Left forelimb (tissue), 1 donor: ENCODE results near the gene CPB2.
A peak's percentile ranks its signal among the peaks of the same experiment; 100 is the strongest.

Experiments
- DNase-seq: peaks from one replicate; pipeline ENCODE4 v3.0.0-alpha.2; 2018; ENCODE audit warnings: low spot score

CPB2 gene

GRCh38 chr13:46097015-46097414 is 7.8 kb downstream of the CPB2 start:
- DNase-seq = no peak

GRCh38 chr13:46094478-46094877 is 10.4 kb downstream of the CPB2 start:
- DNase-seq = no peak

- no peak for DNase-seq
Measured at GRCh38 chr13:46088821-46089562, 15.8 kb downstream of the CPB2 start.

- no peak for DNase-seq
Measured at GRCh38 chr13:46087481-46087880, 17.4 kb downstream of the CPB2 start.

- DNase-seq = no peak
Measured at GRCh38 chr13:46086985-46087384, 17.8 kb downstream of the CPB2 start.

GRCh38 chr13:46086421-46086922 is 18.4 kb downstream of the CPB2 start:
- no peak for DNase-seq

- no peak for DNase-seq
Measured at GRCh38 chr13:46085737-46086136, 19.1 kb downstream of the CPB2 start.

- DNase-seq = no peak
Measured at GRCh38 chr13:46082324-46082723, 22.5 kb downstream of the CPB2 start.

GRCh38 chr13:46079770-46080169 is 25.1 kb downstream of the CPB2 start:
- DNase-seq = no peak

- no peak for DNase-seq
Measured at GRCh38 chr13:46077265-46077664, 27.6 kb downstream of the CPB2 start.

GRCh38 chr13:46076827-46077226 is 28.0 kb downstream of the CPB2 start:
- DNase-seq = no peak

- no peak for DNase-seq
Measured at GRCh38 chr13:46075811-46076210, 29.0 kb downstream of the CPB2 start.

GRCh38 chr13:46071590-46072249 is 33.1 kb downstream of the CPB2 start:
- no peak for DNase-seq

- no peak for DNase-seq
Measured at GRCh38 chr13:46063292-46063691, 41.5 kb downstream of the CPB2 start.

GRCh38 chr13:46062185-46062584 is 42.6 kb downstream of the CPB2 start:
- DNase-seq = no peak

- DNase-seq = no peak
Measured at GRCh38 chr13:46059405-46059804, 45.4 kb downstream of the CPB2 start.

GRCh38 chr13:46058268-46058667 is 46.6 kb downstream of the CPB2 start:
- DNase-seq = no peak

- no peak for DNase-seq
Measured at GRCh38 chr13:46057256-46058015, 47.4 kb downstream of the CPB2 start.

- no peak for DNase-seq
Measured at GRCh38 chr13:46053162-46054012, 51.4 kb downstream of the CPB2 start.

- peak; percentile 92 for DNase-seq
Measured at GRCh38 chr13:46052319-46053161, 52.3 kb downstream of the CPB2 start, which contains the start of gene ZC3H13. Gene ZC3H13, minus strand, starts transcription at chr13:46052746. Its CDS starts 7,239 bp downstream, at chr13:46045507.

GRCh38 chr13:46051968-46052318 is 52.9 kb downstream of the CPB2 start:
- no peak for DNase-seq
